ENCODE measurements around the gene ATP23. TPM values are rescaled to one million over a fixed set of nuclear protein-coding genes. Genes with fewer than 3 reads are reported as not detected.
A peak's percentile ranks its signal among the peaks of the same experiment; 100 is the strongest.

The ATP23 gene
- polyA plus RNA-seq, 1 of the 3 experiments (the other 2 are of a cell fraction): 6.4 TPM

DNA sequence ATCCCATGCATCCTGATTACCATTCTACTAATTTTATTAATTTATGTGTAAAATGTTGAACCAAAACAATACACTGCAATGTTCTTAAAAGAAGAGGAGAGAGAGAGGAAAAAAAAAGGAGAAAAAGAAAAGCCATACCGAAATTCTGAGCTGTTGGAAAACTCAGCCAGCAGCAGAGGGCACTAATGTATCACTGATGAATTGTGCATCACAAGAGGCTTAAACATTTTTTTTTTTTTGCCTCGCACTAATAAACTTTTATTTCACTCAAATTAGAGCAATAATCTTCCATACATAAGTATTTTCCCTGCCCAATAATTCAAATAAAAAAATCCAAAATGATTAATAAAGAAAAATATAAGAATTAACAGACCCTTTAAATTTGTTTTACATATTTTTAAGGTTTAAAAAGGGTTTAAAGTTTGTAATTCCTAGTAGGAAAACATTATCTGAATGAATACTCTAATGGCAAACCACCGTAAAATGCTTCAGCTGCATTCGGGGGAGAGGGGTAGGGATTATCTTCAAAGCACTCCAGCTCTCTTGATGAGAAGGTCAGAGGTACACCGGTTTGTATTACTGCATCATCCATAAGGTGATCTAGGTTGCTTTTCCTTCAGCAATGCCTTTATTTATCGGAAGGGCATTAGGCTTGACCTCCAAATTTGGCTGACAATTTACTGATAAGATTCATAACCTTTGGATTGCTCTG is 41.9 kb downstream of the ATP23 start:
- Histone ChIP-seq H3K4me1 (ENCODE audit: control insufficient read depth in 1 of 2, insufficient read depth in 2 of 2, low read depth in 1 of 2, low read length in 1 of 2) (no peaks in the 10 kb centered on the region), H3K36me3 (replicated peaks in 1 of 2; ENCODE audit: control insufficient read depth in 1 of 2, insufficient read depth in 2 of 2, low read length in 1 of 2) (no peaks in the 10 kb centered on the region), H2AFZ (ENCODE audit: low read depth) (no peak overlapping the region), H3K27me3 (ENCODE audit: insufficient read depth) (peaks cover 10% of the 10 kb centered on the region; the same call in 1 of the 2 replicates), H3F3A (replicated peaks; ENCODE audit: insufficient read depth) (no peaks in the 10 kb centered on the region), H4K20me1 (ENCODE audit: insufficient read depth) (no peaks in the 10 kb centered on the region), H3K79me2 (ENCODE audit: insufficient read depth) (no peaks in the 10 kb centered on the region), H3K9me2 (no peaks in the 10 kb centered on the region), H3K27ac (ENCODE audit: low read depth in 2 of 2, low read length in 1 of 2) (no peak overlapping the region), H3K4me3 (ENCODE audit: low read depth in 2 of 2, low read length in 1 of 2) (no peak overlapping the region), H3K9me3 (no peaks in the 10 kb centered on the region), H3K4me2 (no peak overlapping the region), H3K9ac (no peak overlapping the region)
- DNase-seq: peak; percentile 4
- no peak for TF ChIP-seq SIN3A (IDR thresholded peaks at IDR 0.05; ENCODE audit: borderline replicate concordance, low read depth, low read length)
- TF ChIP-seq, protein P1, sequence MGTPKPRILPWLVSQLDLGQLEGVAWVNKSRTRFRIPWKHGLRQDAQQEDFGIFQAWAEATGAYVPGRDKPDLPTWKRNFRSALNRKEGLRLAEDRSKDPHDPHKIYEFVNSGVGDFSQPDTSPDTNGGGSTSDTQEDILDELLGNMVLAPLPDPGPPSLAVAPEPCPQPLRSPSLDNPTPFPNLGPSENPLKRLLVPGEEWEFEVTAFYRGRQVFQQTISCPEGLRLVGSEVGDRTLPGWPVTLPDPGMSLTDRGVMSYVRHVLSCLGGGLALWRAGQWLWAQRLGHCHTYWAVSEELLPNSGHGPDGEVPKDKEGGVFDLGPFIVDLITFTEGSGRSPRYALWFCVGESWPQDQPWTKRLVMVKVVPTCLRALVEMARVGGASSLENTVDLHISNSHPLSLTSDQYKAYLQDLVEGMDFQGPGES (IDR thresholded peaks at IDR 0.05; ENCODE audit: low read depth, low read length): no peak
- TF ChIP-seq GATA2 (CRISPR knock-in tag; IDR thresholded peaks at IDR 0.05): no peak
- TF ChIP-seq TAF1 (IDR thresholded peaks at IDR 0.05; ENCODE audit: borderline replicate concordance, low read depth, low read length): no peak
- no peak for TF ChIP-seq CHD2 (IDR thresholded peaks at IDR 0.05; ENCODE audit: low read length, partially characterized antibody)
- peak; percentile 58 for TF ChIP-seq SMC3 (IDR thresholded peaks at IDR 0.05; ENCODE audit: low read depth, low read length)
- no peak for TF ChIP-seq NRF1 (IDR thresholded peaks at IDR 0.05; ENCODE audit: low read depth, low read length)
- no peak for TF ChIP-seq FOSL2 (IDR thresholded peaks at IDR 0.05; ENCODE audit: borderline replicate concordance, low read depth)
- TF ChIP-seq RAD21 (IDR thresholded peaks at IDR 0.05; ENCODE audit: low read length): peak; percentile 78
- TF ChIP-seq, protein P2, sequence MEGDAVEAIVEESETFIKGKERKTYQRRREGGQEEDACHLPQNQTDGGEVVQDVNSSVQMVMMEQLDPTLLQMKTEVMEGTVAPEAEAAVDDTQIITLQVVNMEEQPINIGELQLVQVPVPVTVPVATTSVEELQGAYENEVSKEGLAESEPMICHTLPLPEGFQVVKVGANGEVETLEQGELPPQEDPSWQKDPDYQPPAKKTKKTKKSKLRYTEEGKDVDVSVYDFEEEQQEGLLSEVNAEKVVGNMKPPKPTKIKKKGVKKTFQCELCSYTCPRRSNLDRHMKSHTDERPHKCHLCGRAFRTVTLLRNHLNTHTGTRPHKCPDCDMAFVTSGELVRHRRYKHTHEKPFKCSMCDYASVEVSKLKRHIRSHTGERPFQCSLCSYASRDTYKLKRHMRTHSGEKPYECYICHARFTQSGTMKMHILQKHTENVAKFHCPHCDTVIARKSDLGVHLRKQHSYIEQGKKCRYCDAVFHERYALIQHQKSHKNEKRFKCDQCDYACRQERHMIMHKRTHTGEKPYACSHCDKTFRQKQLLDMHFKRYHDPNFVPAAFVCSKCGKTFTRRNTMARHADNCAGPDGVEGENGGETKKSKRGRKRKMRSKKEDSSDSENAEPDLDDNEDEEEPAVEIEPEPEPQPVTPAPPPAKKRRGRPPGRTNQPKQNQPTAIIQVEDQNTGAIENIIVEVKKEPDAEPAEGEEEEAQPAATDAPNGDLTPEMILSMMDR (IDR thresholded peaks at IDR 0.05): peak; percentile 81
- 3% methylated on average over 6 of the region's 6 CpGs for WGBS (ENCODE audit: low lambda C conversion rate)
- CTCF ChIA-PET: interaction anchor here (0.6 to 2.3 kb wide), 6 partner anchors 10 to 363 kb away, joined by 3 to 17 read pairs (median 4); no protein-coding TSS in a partner anchor
- POLR2A ChIA-PET: no interaction called here

DNA sequence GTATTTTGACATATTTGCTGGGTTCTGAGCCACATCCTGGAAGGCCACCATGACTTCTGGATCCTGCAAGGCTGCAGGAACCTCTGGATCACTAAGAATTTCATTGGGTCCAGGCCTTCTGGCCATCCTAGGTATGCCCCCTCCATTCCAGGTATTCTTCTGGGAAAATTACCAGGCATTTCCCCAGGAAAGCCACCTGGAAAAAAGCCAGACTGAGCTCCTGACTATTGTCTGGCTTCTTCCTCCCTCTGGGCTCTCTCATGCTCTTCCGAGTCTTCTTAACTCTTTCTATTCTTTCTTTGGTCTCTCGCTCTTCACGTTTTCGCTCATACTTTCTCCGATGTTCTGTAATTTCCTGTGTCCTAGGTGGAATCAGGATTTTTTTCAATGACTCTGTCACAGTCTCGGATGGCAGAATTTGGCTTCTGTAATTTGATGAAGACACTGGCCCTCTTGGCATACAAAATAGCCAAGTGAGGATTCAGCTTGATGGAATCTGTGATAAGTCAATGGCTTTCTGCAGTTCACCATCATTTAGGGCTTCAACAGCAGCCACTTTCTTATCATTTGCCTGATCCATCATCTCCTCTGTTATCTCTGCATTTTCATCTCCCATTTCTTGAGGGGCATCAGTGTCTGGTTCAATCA is 42.6 kb downstream of the ATP23 start:
- ChIA-PET POLR2A (no interaction called here), CTCF (interaction anchor here (0.6 to 2.3 kb wide), 2 partner anchors 9 to 743 kb away, joined by 4 to 17 read pairs; no protein-coding TSS in a partner anchor)
- Histone ChIP-seq H3K27me3 (ENCODE audit: insufficient read depth) (peaks cover 10% of the 10 kb centered on the region; the same call in 1 of the 2 replicates), H3K9me2 (no peaks in the 10 kb centered on the region), H3K79me2 (ENCODE audit: insufficient read depth) (no peaks in the 10 kb centered on the region), H4K20me1 (ENCODE audit: insufficient read depth) (no peaks in the 10 kb centered on the region), H3K4me2 (no peak overlapping the region), H3K36me3 (replicated peaks in 1 of 2; ENCODE audit: control insufficient read depth in 1 of 2, insufficient read depth in 2 of 2, low read length in 1 of 2) (no peaks in the 10 kb centered on the region), H3K27ac (ENCODE audit: low read depth in 2 of 2, low read length in 1 of 2) (no peak overlapping the region), H3K4me1 (ENCODE audit: control insufficient read depth in 1 of 2, insufficient read depth in 2 of 2, low read depth in 1 of 2, low read length in 1 of 2) (no peaks in the 10 kb centered on the region), H3K9me3 (no peaks in the 10 kb centered on the region), H3F3A (replicated peaks; ENCODE audit: insufficient read depth) (no peaks in the 10 kb centered on the region), H3K4me3 (ENCODE audit: low read depth in 2 of 2, low read length in 1 of 2) (no peak overlapping the region), H2AFZ (ENCODE audit: low read depth) (no peak overlapping the region), H3K9ac (no peak overlapping the region)
- WGBS (ENCODE audit: low lambda C conversion rate): 34% methylated on average over 6 of the region's 6 CpGs
- no peak for DNase-seq
- no peak for TF ChIP-seq TEAD4 (IDR thresholded peaks at IDR 0.05; ENCODE audit: borderline replicate concordance, insufficient read depth)
- no peak for TF ChIP-seq GABPA (IDR thresholded peaks at IDR 0.05; ENCODE audit: low read depth)
- TF ChIP-seq, protein P3, sequence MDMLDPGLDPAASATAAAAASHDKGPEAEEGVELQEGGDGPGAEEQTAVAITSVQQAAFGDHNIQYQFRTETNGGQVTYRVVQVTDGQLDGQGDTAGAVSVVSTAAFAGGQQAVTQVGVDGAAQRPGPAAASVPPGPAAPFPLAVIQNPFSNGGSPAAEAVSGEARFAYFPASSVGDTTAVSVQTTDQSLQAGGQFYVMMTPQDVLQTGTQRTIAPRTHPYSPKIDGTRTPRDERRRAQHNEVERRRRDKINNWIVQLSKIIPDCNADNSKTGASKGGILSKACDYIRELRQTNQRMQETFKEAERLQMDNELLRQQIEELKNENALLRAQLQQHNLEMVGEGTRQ (IDR thresholded peaks at IDR 0.05; ENCODE audit: borderline replicate concordance, low read depth, low read length): no peak
- TF ChIP-seq POLR2AphosphoS5 (IDR thresholded peaks at IDR 0.05; ENCODE audit: low read depth, low read length): no peak
- no peak for TF ChIP-seq RFX5 (IDR thresholded peaks at IDR 0.05; ENCODE audit: low read length)
- TF ChIP-seq FOSL2 (IDR thresholded peaks at IDR 0.05; ENCODE audit: borderline replicate concordance, low read depth): no peak
- TF ChIP-seq, protein P4, sequence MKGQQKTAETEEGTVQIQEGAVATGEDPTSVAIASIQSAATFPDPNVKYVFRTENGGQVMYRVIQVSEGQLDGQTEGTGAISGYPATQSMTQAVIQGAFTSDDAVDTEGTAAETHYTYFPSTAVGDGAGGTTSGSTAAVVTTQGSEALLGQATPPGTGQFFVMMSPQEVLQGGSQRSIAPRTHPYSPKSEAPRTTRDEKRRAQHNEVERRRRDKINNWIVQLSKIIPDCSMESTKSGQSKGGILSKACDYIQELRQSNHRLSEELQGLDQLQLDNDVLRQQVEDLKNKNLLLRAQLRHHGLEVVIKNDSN (IDR thresholded peaks at IDR 0.05; ENCODE audit: borderline replicate concordance, low read depth): no peak
- TF ChIP-seq, protein P5, sequence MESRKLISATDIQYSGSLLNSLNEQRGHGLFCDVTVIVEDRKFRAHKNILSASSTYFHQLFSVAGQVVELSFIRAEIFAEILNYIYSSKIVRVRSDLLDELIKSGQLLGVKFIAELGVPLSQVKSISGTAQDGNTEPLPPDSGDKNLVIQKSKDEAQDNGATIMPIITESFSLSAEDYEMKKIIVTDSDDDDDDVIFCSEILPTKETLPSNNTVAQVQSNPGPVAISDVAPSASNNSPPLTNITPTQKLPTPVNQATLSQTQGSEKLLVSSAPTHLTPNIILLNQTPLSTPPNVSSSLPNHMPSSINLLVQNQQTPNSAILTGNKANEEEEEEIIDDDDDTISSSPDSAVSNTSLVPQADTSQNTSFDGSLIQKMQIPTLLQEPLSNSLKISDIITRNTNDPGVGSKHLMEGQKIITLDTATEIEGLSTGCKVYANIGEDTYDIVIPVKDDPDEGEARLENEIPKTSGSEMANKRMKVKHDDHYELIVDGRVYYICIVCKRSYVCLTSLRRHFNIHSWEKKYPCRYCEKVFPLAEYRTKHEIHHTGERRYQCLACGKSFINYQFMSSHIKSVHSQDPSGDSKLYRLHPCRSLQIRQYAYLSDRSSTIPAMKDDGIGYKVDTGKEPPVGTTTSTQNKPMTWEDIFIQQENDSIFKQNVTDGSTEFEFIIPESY (IDR thresholded peaks at IDR 0.05; ENCODE audit: borderline replicate concordance, low read depth): no peak
- TF ChIP-seq EZH2phosphoT487 (IDR thresholded peaks at IDR 0.05; ENCODE audit: borderline replicate concordance, low read depth): no peak
